ENCODE data around the gene CCDC106. TPM values are rescaled to one million over a fixed set of nuclear protein-coding genes. Genes with fewer than 3 reads are reported as not detected.

The CCDC106 gene
- total RNA-seq, 4 donors from 2014 or later: 3.7 to 15.1 (median 8.4) TPM

DNA sequence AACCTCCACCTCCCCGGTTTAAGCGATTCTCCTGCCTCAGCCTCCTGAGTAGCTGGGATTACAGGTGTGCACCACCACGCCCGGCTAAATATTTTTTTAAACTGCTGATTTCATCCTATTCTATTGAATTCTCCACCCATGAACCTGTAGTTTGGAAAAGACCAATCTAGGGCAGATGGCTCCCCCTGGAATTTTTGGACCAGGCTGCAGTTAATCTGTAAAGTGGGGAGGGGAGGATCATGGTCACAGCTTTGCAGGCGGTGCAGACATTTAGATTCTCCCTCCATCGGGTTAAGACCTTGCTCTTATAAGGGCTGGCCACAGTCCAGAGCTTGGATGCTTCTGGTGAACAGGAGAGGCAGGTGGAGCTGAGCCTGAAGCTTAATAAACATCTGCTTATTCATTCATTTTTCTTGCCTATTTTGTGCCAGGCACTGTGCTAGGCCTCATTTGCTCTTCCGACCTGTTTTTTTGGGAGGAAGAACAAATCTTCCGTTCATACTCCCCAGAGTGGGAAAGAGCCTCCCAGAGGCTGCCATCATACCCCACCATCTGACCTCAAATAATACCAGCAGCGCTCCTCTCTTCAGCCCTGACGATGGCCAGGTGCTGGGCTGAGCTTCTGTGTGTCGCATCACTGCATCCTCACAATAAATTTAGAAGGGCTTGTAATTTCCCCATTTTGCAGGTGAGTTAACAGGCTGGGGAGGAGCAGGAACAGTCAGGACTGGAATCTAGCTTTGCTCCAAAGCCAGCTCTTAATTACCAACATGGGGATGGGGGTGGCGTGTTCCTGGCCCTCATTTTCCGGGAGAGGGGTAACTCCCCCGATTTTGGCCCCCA, 902 bp upstream of the CCDC106 start:
- peaks cover 20 to 47% (median 41%) of the 10 kb centered on the region in 4 donors for H3K4me1 ChIP-seq
- peak overlapping the region; percentile 82 to 91 (median 86) for H3K27ac ChIP-seq
- WGBS, 2 donors (ENCODE audit: low coverage in 1 of 2): 41 to 66% methylated on average over 7 to 14 of the region's 14 CpGs
- H3K36me3 ChIP-seq: no peaks in the 10 kb centered on the region
- intact Hi-C loops (cut with DNase I; ENCODE audit: low total_unique reads) (no loop called here), in situ Hi-C loops (cut with MboI; ENCODE audit: low pct_ligation_motif_present in 1 of 4, low pct_unique_long_range_greater_than_20kb in 1 of 4, low sequenced_read_pairs in 3 of 4) (no loop called here)
- no peak for DNase-seq
- TF ChIP-seq, protein P1, sequence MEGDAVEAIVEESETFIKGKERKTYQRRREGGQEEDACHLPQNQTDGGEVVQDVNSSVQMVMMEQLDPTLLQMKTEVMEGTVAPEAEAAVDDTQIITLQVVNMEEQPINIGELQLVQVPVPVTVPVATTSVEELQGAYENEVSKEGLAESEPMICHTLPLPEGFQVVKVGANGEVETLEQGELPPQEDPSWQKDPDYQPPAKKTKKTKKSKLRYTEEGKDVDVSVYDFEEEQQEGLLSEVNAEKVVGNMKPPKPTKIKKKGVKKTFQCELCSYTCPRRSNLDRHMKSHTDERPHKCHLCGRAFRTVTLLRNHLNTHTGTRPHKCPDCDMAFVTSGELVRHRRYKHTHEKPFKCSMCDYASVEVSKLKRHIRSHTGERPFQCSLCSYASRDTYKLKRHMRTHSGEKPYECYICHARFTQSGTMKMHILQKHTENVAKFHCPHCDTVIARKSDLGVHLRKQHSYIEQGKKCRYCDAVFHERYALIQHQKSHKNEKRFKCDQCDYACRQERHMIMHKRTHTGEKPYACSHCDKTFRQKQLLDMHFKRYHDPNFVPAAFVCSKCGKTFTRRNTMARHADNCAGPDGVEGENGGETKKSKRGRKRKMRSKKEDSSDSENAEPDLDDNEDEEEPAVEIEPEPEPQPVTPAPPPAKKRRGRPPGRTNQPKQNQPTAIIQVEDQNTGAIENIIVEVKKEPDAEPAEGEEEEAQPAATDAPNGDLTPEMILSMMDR (IDR thresholded peaks at IDR 0.05): no peak
- TF ChIP-seq POLR2A (IDR thresholded peaks at IDR 0.05): no peak
- TF ChIP-seq POLR2AphosphoS5 (IDR thresholded peaks at IDR 0.05): no peak
- TF ChIP-seq EP300 (IDR thresholded peaks at IDR 0.05; ENCODE audit: low read depth): no peak
- H3K9me3 ChIP-seq: no peaks in the 10 kb centered on the region
- no peaks in the 10 kb centered on the region for H3K27me3 ChIP-seq
- peak overlapping the region; percentile 58 to 87 (median 74) for H3K4me3 ChIP-seq

DNA sequence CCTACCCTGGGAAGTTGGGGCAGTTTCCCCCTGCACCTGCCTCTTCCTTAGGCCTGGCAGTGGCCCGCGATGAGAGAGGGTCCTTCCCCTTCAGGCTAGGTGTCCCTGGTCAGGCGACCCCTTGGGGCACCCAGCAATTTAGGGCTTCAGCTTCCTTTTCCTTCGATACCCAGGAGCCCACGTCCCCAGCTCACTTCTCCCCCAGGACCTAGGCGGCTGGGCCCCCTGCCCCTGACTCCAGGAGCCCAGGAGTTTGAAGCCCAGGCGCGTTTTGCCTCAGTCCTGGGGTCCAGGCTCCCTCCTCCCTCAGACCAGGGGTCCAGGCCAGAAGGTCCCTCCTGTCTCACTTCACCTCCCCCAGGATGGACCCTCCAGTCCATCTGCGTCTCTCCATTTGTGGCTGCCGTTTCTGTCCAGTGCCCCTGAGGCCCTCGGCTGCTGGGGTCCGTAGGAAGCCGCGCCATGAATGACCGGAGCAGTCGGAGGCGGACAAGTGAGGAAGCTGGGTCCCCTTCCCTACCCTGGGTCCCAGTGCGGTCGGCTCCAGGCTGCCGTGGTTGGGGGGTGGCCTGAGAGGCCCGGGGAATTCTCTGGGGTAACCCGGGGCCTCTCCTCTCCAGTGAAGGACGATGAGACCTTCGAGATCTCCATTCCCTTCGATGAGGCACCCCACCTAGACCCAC, 714 bp downstream of the CCDC106 start:
- Histone ChIP-seq H3K4me3 (peak overlapping the region; percentile 58 to 87 (median 74)), H3K9me3 (no peaks in the 10 kb centered on the region), H3K36me3 (no peaks in the 10 kb centered on the region), H3K27ac (peak overlapping the region; percentile 82 to 91 (median 86)), H3K27me3 (no peaks in the 10 kb centered on the region), H3K4me1 (peaks cover 20 to 43% (median 33%) of the 10 kb centered on the region in 4 donors)
- in situ Hi-C loops (cut with MboI; ENCODE audit: low pct_ligation_motif_present in 1 of 4, low pct_unique_long_range_greater_than_20kb in 1 of 4, low sequenced_read_pairs in 3 of 4): no loop called here
- DNase-seq: no peak
- TF ChIP-seq POLR2A (IDR thresholded peaks at IDR 0.05): no peak
- TF ChIP-seq, protein P1 (IDR thresholded peaks at IDR 0.05): no peak
- intact Hi-C loops (cut with DNase I; ENCODE audit: low total_unique reads): no loop called here
- 38% methylated on average over 22 of the region's 25 CpGs; no CpG with 5 or more reads in 1 of the 2 donors for WGBS, 2 donors (ENCODE audit: low coverage in 1 of 2)

DNA sequence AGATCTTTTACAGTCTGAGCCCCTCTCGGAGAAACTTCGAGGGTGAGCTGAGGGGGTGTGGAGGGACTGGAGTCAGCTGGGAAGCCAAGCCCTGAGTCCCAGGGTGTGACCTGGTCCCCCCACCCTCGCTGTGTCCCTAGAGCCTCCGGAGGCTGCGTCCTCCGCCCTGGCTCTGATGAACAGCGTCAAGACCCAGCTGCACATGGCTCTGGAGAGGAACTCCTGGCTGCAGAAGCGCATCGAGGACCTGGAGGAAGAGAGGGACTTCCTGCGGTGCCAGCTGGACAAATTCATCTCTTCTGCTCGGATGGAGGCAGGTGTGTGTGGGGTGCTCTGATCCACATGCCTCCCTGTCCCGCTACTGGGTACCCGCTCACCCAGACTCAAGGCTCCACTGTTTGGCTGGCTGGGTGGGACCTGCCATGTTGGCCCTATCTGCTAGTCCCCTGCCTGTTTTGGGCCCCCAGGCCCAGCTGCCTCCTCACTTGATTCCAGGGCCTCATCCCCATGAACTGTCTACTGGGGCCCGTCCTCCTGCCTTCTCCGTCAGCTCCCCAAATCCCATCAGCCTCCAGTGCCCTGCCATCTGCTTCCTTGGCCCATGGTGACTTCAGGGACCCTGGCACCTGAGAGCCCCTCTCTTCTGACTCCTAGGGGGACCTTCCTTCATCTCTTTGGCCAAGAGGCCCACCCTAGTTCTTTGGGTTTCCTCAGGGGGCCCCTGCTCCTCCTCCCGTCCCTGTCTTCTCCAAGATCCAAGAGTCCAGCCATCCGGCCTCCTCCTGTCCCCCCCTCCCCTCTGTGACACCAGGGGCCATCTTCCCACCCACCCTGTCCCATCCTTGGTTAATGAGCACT, 1.5 kb downstream of the CCDC106 start:
- no peaks in the 10 kb centered on the region for H3K36me3 ChIP-seq
- H3K4me3 ChIP-seq: peak overlapping the region in 2 of 4 donors; percentile 78 to 87
- H3K27me3 ChIP-seq: no peaks in the 10 kb centered on the region
- peak overlapping the region; percentile 82 to 91 (median 86) for H3K27ac ChIP-seq
- in situ Hi-C loops (cut with MboI; ENCODE audit: low pct_ligation_motif_present in 1 of 4, low pct_unique_long_range_greater_than_20kb in 1 of 4, low sequenced_read_pairs in 3 of 4): no loop called here
- whole genome bisulfite sequencing, 2 donors (ENCODE audit: low coverage in 1 of 2): 84 to 100% methylated on average over 2 to 9 of the region's 17 CpGs
- H3K4me1 ChIP-seq: peaks cover 16 to 36% (median 25%) of the 10 kb centered on the region in 4 donors
- no peaks in the 10 kb centered on the region for H3K9me3 ChIP-seq
- no peak for TF ChIP-seq POLR2A (IDR thresholded peaks at IDR 0.05)
- TF ChIP-seq POLR2AphosphoS5 (IDR thresholded peaks at IDR 0.05): no peak
- no peak for DNase-seq
- intact Hi-C loops (cut with DNase I; ENCODE audit: low total_unique reads): loop anchor here (10.0 kb wide), 1 partner anchor 265 kb away; the partner anchor contains the start of genes RPL28 and TMEM238

DNA sequence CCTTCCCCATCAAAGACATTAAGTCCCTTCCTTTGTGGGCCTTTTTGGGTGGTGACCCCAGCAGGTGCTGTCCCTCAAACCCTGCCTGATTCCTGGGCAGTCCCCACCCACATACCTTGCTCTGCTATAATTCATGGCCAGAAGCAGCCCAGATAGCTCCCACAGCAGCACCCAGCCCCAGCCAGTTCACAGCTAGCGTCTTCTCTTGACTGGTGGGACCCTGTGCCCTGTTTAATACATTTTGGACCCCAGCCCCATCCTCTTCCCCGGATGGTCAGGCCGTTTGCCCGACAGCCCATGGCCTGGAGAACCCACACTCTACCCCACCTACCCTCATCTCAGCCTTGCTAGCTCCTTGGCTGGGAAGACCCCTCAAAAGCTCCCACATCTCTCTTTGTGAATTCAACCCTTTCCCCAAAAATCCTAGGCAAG, 2.1 kb downstream of the CCDC106 start:
- Histone ChIP-seq H3K9me3 (no peaks in the 10 kb centered on the region), H3K27me3 (no peaks in the 10 kb centered on the region), H3K27ac (no peak overlapping the region), H3K4me3 (no peak overlapping the region), H3K4me1 (peaks cover 13 to 32% (median 25%) of the 10 kb centered on the region in 4 donors), H3K36me3 (no peaks in the 10 kb centered on the region)
- no peak for DNase-seq
- 85 to 93% methylated on average over 4 of the region's 4 CpGs for WGBS, 2 donors (ENCODE audit: low coverage in 1 of 2)
- in situ Hi-C loops (cut with MboI; ENCODE audit: low pct_ligation_motif_present in 1 of 4, low pct_unique_long_range_greater_than_20kb in 1 of 4, low sequenced_read_pairs in 3 of 4) (no loop called here), intact Hi-C loops (cut with DNase I; ENCODE audit: low total_unique reads) (loop anchor here (10.0 kb wide), 1 partner anchor 265 kb away; the partner anchor contains the start of genes RPL28 and TMEM238)
- TF ChIP-seq, protein P1 (IDR thresholded peaks at IDR 0.05): no peak
- TF ChIP-seq POLR2A (IDR thresholded peaks at IDR 0.05) (no peak), POLR2AphosphoS5 (IDR thresholded peaks at IDR 0.05) (no peak), EP300 (IDR thresholded peaks at IDR 0.05; ENCODE audit: low read depth) (no peak)

Data from transverse colon (tissue), 4 donors.